ENCODE data around the gene AP3B1. TPM values are rescaled to one million over a fixed set of nuclear protein-coding genes. Genes with fewer than 3 reads are reported as not detected.

The AP3B1 gene
- total RNA-seq, 3 donors from 2014 or later: 48.0 to 63.5 (median 48.2) TPM

DNA sequence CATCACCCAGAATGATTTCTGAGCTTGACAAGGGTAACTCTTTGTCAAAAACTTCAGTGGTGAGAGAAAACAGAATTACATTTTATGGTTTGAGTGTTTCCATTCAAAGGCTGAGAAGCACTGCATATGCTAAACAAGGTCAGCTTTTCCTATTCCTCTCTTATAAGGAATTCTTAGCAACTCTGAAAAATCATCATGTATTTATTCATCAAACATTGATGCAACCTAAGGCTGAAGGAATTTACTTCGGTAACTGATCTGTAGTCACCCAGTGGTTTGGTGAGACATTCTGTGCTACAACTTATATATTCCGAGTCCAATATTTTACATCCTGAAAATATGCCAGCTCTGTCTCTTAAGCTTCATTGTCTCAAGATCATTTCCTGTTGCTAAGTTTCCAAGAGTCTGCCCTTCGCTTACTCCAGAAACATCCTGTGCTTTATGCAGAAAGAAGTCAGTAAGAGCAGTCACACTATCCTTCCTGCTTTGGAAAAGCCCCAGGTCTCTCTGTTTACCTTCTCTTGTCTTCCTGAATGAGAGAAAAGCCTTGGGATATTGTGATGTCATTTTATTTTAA is 341.8 kb downstream of the AP3B1 start:
- no peaks in the 10 kb centered on the region for H3K36me3 ChIP-seq
- intact Hi-C loops (cut with DNase I; ENCODE audit: low total_unique reads): no loop called here
- H3K27ac ChIP-seq: peak overlapping the region; percentile 41 to 74
- DNase-seq (ENCODE audit: low spot score in 2 of 2): peak in 1 of 2 donors; percentile 33
- H3K4me3 ChIP-seq: no peak overlapping the region
- H3K27me3 ChIP-seq: no peaks in the 10 kb centered on the region
- no peaks in the 10 kb centered on the region for H3K4me1 ChIP-seq
- no peak for TF ChIP-seq CTCF (IDR thresholded peaks at IDR 0.05)
- TF ChIP-seq POLR2A (IDR thresholded peaks at IDR 0.05): no peak
- TF ChIP-seq POLR2AphosphoS5 (IDR thresholded peaks at IDR 0.05): no peak
- no peaks in the 10 kb centered on the region for H3K9me3 ChIP-seq

Other genes with a start within 250 kb of the AP3B1 start
- gene SCAMP1, start 65.9 kb upstream of the AP3B1 start, total RNA-seq: 10 to 100 TPM; 31.2 to 52.0 (median 31.8) TPM